BLaER1 treated with 17β-estradiol and CSF1 and Interleukin-3, amounts not matched to agents 10 nM and 100 nM (cell line): ENCODE measurements around the gene TP53.
A peak's percentile ranks its signal among the peaks of the same experiment; 100 is the strongest.

Experiments
- H3K27ac ChIP-seq, 11 experiments: shearing (Covaris generic); formaldehyde crosslinking; 2 replicates each; pipeline ENCODE4 v1.8.1; 2022
- H3K27me3 ChIP-seq, 11 experiments: shearing (Covaris generic); formaldehyde crosslinking; 2 replicates each; pipeline ENCODE4 v1.8.1; 2022
- H3K36me3 ChIP-seq, 11 experiments: shearing (Covaris generic); formaldehyde crosslinking; 2 replicates each; pipeline ENCODE4 v1.8.1; 2022
- H3K4me1 ChIP-seq, 10 experiments: shearing (Covaris generic); formaldehyde crosslinking; 2 replicates each; pipeline ENCODE4 v1.8.1; 2022
- H3K4me2 ChIP-seq, 11 experiments: shearing (Covaris generic); formaldehyde crosslinking; 2 replicates each; pipeline ENCODE4 v1.8.1; 2022
- H3K4me3 ChIP-seq, 10 experiments: shearing (Covaris generic); formaldehyde crosslinking; 2 replicates each; pipeline ENCODE4 v1.8.1; 2022
- H3K9ac ChIP-seq, 11 experiments: shearing (Covaris generic); formaldehyde crosslinking; 2 replicates each; pipeline ENCODE4 v1.8.1; 2022
- H3K9me3 ChIP-seq, 11 experiments: shearing (Covaris generic); formaldehyde crosslinking; replicated peaks in 1 of 11; 2 replicates each; pipeline ENCODE4 v1.8.1; 2022
- H4K20me1 ChIP-seq, 11 experiments: shearing (Covaris generic); formaldehyde crosslinking; 2 replicates each; pipeline ENCODE4 v1.8.1; 2022
- Cebpa-rat ChIP-seq, 11 experiments: shearing (Covaris generic); IDR thresholded peaks; 2 replicates each; pipeline ENCODE4 v1.8.1; 2022

TP53 gene

DNA sequence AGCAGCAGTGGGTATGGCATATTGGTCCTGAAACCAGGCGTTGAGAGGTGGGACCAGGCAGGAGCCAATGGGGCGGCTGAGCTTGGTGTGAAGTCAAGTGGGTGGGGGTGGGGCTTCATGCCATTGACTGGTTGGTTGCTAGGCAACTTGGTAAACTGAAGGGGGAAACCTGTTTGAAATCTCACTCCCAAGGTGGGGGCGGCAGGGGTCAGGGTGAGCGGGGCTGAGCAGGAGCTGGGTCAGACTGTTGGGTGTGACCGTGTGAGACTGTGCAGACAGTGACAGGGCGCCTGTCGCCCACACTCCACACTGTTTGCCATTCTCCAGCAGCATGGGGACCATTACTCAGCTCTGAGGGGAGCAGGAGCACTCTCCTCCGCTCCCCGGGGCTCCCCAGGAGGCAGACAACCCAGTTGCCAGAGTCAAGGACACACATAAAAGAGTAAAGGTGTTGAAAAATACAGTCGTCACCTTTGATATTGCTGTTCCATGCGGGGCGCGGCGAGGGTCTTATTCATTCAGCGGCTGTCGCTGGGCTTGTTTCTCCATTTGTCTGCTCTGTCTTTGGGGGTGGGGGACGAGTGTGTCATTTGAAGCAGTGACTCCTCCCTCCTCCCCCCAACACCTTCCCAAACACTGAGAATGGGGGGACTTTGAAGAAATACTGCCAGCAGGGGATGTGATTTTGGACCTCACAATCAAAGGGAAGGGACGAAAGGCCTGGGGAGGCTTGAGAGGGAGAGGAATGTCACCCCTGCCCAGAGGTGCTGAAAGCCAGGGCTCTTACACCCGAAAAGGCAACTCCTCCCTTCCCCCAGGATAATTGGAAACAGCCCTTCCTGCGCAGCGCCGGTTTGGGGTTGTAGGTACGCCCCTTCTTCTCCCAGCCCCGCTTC is 16.5 kb upstream of the TP53 start:
- Histone ChIP-seq H3K4me2 (peak overlapping the region in 7 of 11 experiments; percentile 77 to 87 (median 84); a peak in 8 of 22 replicates), H3K4me3 (no peak overlapping the region), H3K27ac (no peak overlapping the region), H3K9ac (no peak overlapping the region), H4K20me1 (peaks cover 0 to 61% (median 32%) of the 10 kb centered on the region in 11 experiments; a peak in 16 of 22 replicates), H3K27me3 (peaks cover 57 to 65% (median 60%) of the 10 kb centered on the region in 11 experiments), H3K36me3 (peaks cover 24 to 41% (median 33%) of the 10 kb centered on the region in 11 experiments), H3K4me1 (peaks cover 13 to 23% (median 20%) of the 10 kb centered on the region in 10 experiments; a peak in 17 of 20 replicates), H3K9me3 (no peaks in the 10 kb centered on the region)
- TF ChIP-seq Cebpa-rat (IDR thresholded peaks at IDR 0.05): no peak

DNA sequence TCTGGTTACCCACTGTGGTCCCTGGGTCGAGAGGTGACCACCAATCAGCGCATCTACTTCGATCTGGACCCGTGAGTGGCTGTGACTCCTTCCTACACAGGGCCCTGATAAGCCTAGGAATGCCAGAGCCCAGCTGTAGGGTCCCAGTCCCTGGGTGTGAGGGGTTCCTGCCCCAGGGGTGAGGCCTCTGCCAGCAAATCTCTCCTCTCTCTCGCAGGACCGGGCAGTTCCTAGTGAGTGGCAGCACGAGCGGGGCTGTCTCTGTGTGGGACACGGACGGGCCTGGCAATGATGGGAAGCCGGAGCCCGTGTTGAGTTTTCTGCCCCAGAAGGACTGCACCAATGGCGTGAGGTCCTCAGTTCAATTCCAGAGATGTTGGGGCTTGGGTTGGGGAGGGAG is 15.5 kb upstream of the TP53 start:
- no peak overlapping the region for H3K27ac ChIP-seq
- H3K9ac ChIP-seq: no peak overlapping the region

DNA sequence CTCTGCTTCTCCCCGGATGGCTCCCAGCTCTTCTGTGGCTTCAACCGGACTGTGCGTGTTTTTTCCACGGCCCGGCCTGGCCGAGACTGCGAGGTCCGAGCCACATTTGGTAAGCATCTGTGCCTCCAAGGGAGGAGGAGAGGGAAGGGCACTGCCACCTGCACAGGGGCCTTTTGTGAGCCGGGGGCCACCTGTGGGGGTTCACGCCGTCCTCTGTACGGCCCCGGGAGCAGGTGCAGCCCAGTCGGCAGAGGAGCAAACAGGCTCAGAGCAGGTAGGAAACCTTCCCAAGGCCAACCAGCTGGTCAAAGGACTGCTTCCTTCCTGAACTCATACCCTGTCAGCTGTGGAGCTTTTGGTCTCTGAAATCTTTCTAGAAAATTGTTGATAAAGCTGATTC is 14.4 kb upstream of the TP53 start:
- Histone ChIP-seq H3K4me3 (no peak overlapping the region), H3K36me3 (peaks cover 27 to 57% (median 42%) of the 10 kb centered on the region in 11 experiments), H3K9me3 (no peaks in the 10 kb centered on the region), H3K9ac (no peak overlapping the region), H4K20me1 (peaks cover 0 to 50% (median 32%) of the 10 kb centered on the region in 11 experiments; a peak in 16 of 22 replicates), H3K4me1 (peaks cover 13 to 22% (median 19%) of the 10 kb centered on the region in 10 experiments; a peak in 17 of 20 replicates), H3K27me3 (peaks cover 38 to 45% (median 41%) of the 10 kb centered on the region in 11 experiments), H3K4me2 (no peak overlapping the region), H3K27ac (no peak overlapping the region)
- TF ChIP-seq Cebpa-rat (IDR thresholded peaks at IDR 0.05): no peak

More for the DNA sequence above, 15.5 kb upstream of the TP53 start:
- Histone ChIP-seq H3K27me3 (peaks cover 49 to 56% (median 52%) of the 10 kb centered on the region in 11 experiments), H3K4me2 (no peak overlapping the region), H3K4me1 (peaks cover 13 to 22% (median 19%) of the 10 kb centered on the region in 10 experiments; a peak in 17 of 20 replicates), H4K20me1 (peaks cover 0 to 59% (median 32%) of the 10 kb centered on the region in 11 experiments; a peak in 16 of 22 replicates), H3K9me3 (no peaks in the 10 kb centered on the region), H3K4me3 (no peak overlapping the region), H3K36me3 (peaks cover 27 to 46% (median 35%) of the 10 kb centered on the region in 11 experiments)
- TF ChIP-seq Cebpa-rat (IDR thresholded peaks at IDR 0.05): no peak

DNA sequence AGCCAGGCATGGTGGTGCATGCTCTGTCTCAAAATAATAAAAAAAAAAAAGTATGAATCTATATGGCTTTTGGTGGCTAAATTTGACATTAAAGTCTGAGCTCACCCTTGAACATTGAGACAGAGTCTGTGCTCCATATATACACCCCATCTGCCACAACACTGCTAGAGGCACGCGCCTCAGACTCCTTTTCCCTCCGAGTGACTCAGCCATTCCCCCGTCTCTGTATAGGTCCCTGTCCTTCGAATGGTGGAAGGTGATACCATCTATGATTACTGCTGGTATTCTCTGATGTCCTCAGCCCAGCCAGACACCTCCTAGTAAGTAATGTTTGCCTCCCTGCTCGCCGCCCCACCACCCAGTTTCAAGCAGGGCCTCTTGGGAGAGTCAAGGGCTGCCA is 13.2 kb upstream of the TP53 start:
- Histone ChIP-seq H3K27ac (no peak overlapping the region), H3K4me3 (no peak overlapping the region), H3K27me3 (peaks cover 27 to 34% (median 29%) of the 10 kb centered on the region in 11 experiments), H3K4me2 (no peak overlapping the region), H3K9ac (no peak overlapping the region), H4K20me1 (peaks cover 0 to 38% (median 26%) of the 10 kb centered on the region in 11 experiments; a peak in 16 of 22 replicates), H3K36me3 (peaks cover 33 to 69% (median 51%) of the 10 kb centered on the region in 11 experiments), H3K9me3 (no peaks in the 10 kb centered on the region), H3K4me1 (peaks cover 11 to 15% (median 13%) of the 10 kb centered on the region in 10 experiments; a peak in 17 of 20 replicates)
- TF ChIP-seq Cebpa-rat (IDR thresholded peaks at IDR 0.05): no peak

DNA sequence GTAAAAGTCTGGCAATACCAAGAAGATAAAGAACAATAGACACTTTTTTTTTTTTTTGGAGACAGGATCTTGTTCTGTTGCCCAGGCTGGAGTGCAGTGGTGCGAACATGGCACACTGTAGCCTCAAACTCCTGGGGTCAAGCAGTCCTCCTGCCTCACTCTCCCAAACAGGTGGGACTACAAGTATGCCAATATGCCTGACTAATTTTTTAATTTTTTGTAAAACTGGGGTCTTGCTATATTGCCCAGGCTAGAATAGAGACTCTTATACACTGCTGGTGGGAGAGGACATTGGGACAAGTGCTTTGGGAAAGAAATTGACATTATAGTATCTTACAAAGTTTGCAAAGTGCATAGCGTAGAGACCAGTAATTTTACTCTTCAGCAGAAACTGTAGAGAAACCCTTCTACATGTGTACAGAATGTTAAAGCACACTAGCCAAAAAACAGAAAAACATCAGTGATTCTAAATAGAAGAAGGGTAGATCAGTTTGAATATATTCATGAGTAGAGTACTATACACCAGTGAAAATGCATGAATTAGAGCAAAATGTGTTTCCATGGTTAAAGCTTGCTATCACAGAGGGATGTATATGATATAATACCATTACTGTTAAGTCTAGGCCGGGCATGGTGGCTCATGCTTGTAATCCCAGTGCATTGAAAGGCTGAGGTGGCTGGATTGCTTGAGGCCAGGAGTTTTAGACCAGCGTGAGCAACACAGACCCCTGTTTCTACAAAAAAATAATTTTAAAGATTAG is 10.7 kb upstream of the TP53 start:
- H3K27ac ChIP-seq: no peak overlapping the region
- H3K4me2 ChIP-seq: no peak overlapping the region
- TF ChIP-seq Cebpa-rat (IDR thresholded peaks at IDR 0.05): no peak
- peaks cover 0 to 19% (median 16%) of the 10 kb centered on the region in 10 experiments; a peak in 15 of 20 replicates for H3K4me1 ChIP-seq
- peaks cover 2 to 9% (median 4%) of the 10 kb centered on the region in 11 experiments; a peak in 21 of 22 replicates for H3K27me3 ChIP-seq
- H3K9ac ChIP-seq: no peak overlapping the region
- peaks cover 34 to 89% (median 68%) of the 10 kb centered on the region in 11 experiments for H3K36me3 ChIP-seq
- H4K20me1 ChIP-seq: peaks cover 0 to 14% (median 5%) of the 10 kb centered on the region in 11 experiments; a peak in 11 of 22 replicates
- H3K4me3 ChIP-seq: no peak overlapping the region
- no peaks in the 10 kb centered on the region for H3K9me3 ChIP-seq

DNA sequence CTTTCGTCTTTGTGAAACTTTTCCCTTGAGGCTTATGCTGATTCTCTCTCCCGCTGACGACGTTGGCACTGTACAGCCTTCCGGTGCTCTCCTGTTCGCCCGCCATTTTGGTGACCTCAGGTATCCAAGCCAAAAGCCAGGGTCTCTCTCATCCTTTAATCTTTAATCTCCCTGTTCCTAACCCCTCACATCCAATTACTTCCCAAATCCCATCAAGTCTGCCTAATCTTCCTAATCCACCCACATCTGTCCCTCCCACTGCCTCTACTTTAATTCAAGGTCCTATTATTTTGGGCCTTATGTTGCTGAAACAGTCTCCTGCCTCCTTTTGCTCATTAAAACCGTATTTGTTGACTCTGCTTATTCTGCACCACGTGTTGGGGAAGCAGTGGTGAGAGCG is 8.3 kb upstream of the TP53 start:
- Histone ChIP-seq H3K4me2 (no peak overlapping the region), H3K27ac (no peak overlapping the region), H3K27me3 (no peaks in the 10 kb centered on the region), H3K4me1 (peaks cover 0 to 23% (median 19%) of the 10 kb centered on the region in 10 experiments; a peak in 15 of 20 replicates), H4K20me1 (no peaks in the 10 kb centered on the region), H3K9me3 (no peaks in the 10 kb centered on the region), H3K36me3 (peaks cover 11 to 89% (median 56%) of the 10 kb centered on the region in 11 experiments; a peak in 21 of 22 replicates), H3K4me3 (no peak overlapping the region), H3K9ac (no peak overlapping the region)
- no peak for TF ChIP-seq Cebpa-rat (IDR thresholded peaks at IDR 0.05)

DNA sequence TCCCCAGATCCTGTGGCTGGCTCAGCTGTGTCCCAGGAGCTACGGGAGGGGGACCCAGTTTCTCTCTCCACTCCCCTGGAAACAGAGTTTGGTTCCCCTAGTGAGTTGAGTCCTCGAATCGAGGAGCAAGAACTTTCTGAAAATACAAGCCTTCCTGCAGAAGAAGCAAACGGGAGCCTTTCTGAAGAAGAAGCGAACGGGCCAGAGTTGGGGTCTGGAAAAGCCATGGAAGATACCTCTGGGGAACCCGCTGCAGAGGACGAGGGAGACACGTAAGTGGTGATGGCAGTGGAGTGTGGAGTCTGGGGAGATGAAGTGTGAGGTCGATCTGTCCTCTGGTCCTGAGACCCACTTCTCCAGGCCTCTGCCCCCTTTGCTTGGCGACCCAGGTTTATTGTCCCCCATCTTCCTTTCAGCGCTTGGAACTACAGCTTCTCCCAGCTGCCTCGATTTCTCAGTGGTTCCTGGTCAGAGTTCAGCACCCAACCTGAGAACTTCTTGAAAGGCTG is 1.6 kb upstream of the TP53 start:
- Histone ChIP-seq H3K4me2 (peak overlapping the region; percentile 91 to 99 (median 97)), H3K9me3 (no peaks in the 10 kb centered on the region), H3K27me3 (no peaks in the 10 kb centered on the region), H3K9ac (peak overlapping the region; percentile 80 to 100 (median 98)), H3K4me3 (peak overlapping the region; percentile 82 to 100 (median 94)), H3K27ac (peak overlapping the region in 10 of 11 experiments; percentile 54 to 100 (median 68); a peak in 21 of 22 replicates), H3K4me1 (peaks cover 31 to 52% (median 47%) of the 10 kb centered on the region in 10 experiments), H4K20me1 (peaks cover 4 to 31% (median 20%) of the 10 kb centered on the region in 11 experiments; a peak in 20 of 22 replicates), H3K36me3 (peaks cover 1 to 64% (median 44%) of the 10 kb centered on the region in 11 experiments)
- no peak for TF ChIP-seq Cebpa-rat (IDR thresholded peaks at IDR 0.05)
